Testis (tissue), 5 donors: Measurements from ENCODE around the gene RBMY1J. TPM values are rescaled to one million over a fixed set of nuclear protein-coding genes. Genes with fewer than 3 reads are reported as not detected.
"Not testable (repeated sequence)": the region's sequence is repeated elsewhere in the genome, so short reads cannot be mapped to it uniquely, and the experiment has no call there.

Experiments
- DNase-seq: peaks from one replicate; pipeline ENCODE4 v3.0.0-alpha.2; 2019
- H3K27ac ChIP-seq, 2 donors: fragments of 200-600 bp; sonication (generic); one replicate each; pipeline ENCODE4 v1.5.1; 2019
- H3K27me3 ChIP-seq: fragments of 200-600 bp; sonication (generic); one replicate; pipeline ENCODE4 v1.5.1; 2019
- H3K36me3 ChIP-seq: fragments of 200-600 bp; sonication (generic); one replicate; pipeline ENCODE4 v1.5.1; 2017; ENCODE audit warnings: low read depth; ENCODE audit errors: missing control alignments
- H3K4me1 ChIP-seq: fragments of 200-600 bp; sonication (generic); one replicate; pipeline ENCODE4 v1.5.1; 2019
- H3K4me3 ChIP-seq, 2 donors: fragments of 200-600 bp; sonication (generic); one replicate each; pipeline ENCODE4 v1.5.1; 2017 to 2019
- H3K9me3 ChIP-seq: fragments of 200-600 bp; sonication (generic); one replicate; pipeline ENCODE4 v1.5.1; 2017
- CTCF ChIP-seq, 3 experiments: fragments of 450-650 bp in 2 of 3; fragments of 200-600 bp in 1 of 3; sonication (generic) in 1 of 3; IDR thresholded peaks; one replicate each; pipeline ENCODE4 v1.5.1; 2016 to 2019; ENCODE audit warnings: antibody characterized with exemption in 3 of 3, mild to moderate bottlenecking in 2 of 3, moderate library complexity in 1 of 3
- POLR2A ChIP-seq: fragments of 450-650 bp; IDR thresholded peaks from one replicate; pipeline ENCODE4 v1.6.1; 2017; ENCODE audit warnings: antibody characterized with exemption, mild to moderate bottlenecking, moderate library complexity
- WGBS, 2 donors: methylation state at CpG; one replicate each; pipeline ENCODE4 v1.1.5; 2018; 5-methylcytosine and 5-hydroxymethylcytosine counted together
- intact Hi-C: fragments of 100-400 bp; cut with DNase I; formaldehyde crosslinking; loops from one replicate; pipeline ENCODE4 v1.15.1; 2023; ENCODE audit warnings: low total_unique reads
- long read RNA-seq, 2 donors: transcript quantifications; one replicate each; lab custom pipeline, GENCODE V29; 2026
- polyA plus RNA-seq: library from polyadenylated mRNA; stranded (reverse); fragments of 350-450 nt; fragmentation: Illumina TruSeq; extraction: RNeasy Lipid Tissue Mini Kit (QIAGEN cat#74804); gene quantifications from one replicate; pipeline ENCODE4 v1.2.3, GENCODE V29; 2014; ENCODE audit warnings: low read depth, low replicate concordance; ENCODE audit not compliant: insufficient read depth
- total RNA-seq, 2 donors: library from RNA; depleted of rRNA; stranded (reverse); fragments of >200 nt; gene quantifications; one replicate each; pipeline ENCODE4 v1.2.3, GENCODE V29; 2016

The RBMY1J gene
- 1 to 10 TPM; 1.3 to 3.1 TPM for total RNA-seq
- polyA plus RNA-seq, result 5.7 TPM
- long read RNA-seq, donor 1, result 0 reads
- long read RNA-seq, donor 2, result 0 reads

- DNase-seq, H3K9me3 ChIP-seq, H3K4me3 ChIP-seq, intact Hi-C loops, H3K27ac ChIP-seq, H3K36me3 ChIP-seq, H3K27me3 ChIP-seq, H3K4me1 ChIP-seq: not testable (repeated sequence)
- no CpG with 5 or more reads among the region's 26 CpGs for WGBS, 2 donors
Observed at GRCh38 chrY:22403110-22403509, at the start of gene RBMY1J. Gene RBMY1J, plus strand, starts transcription at chrY:22403410. Its CDS starts 2,038 bp downstream, at chrY:22405448.

GRCh38 chrY:22367416-22367815 is 35.8 kb upstream of the RBMY1J start:
- no peaks in the 10 kb centered on the region for H3K9me3 ChIP-seq
- no peaks in the 10 kb centered on the region for H3K27me3 ChIP-seq
- intact Hi-C loops, result no loop called here
- whole genome bisulfite sequencing, 2 donors, result 65% methylated on average over 9 of the region's 14 CpGs; no CpG with 5 or more reads in 1 of the 2 donors
- TF ChIP-seq CTCF (IDR thresholded peaks at IDR 0.05) (no peak), POLR2A (no peak)
- H3K4me3 ChIP-seq, result no peak overlapping the region
- no peaks in the 10 kb centered on the region for H3K4me1 ChIP-seq
- H3K36me3 ChIP-seq, result no peaks in the 10 kb centered on the region
- no peak for DNase-seq
- no peak overlapping the region for H3K27ac ChIP-seq

DNA sequence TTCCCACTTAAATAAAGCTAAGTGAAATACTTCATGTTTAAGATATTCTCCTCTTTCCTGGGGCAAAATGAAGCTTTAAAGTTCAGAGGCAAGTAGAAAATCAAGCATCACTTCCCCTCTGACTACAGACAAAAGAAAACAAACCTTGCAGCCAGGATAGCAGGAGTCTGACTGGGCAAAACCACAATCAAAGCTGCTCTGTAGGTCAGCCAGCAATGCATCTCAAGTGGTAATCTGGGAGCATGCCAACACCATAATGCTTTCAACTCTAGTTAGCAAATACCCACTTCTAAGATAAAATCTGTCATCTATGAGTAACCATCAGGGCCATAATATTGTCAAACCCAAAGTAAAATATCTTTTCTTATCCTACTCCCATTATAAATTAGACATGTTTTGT is 32.6 kb upstream of the RBMY1J start:
- no peak overlapping the region for H3K27ac ChIP-seq
- no peak for DNase-seq
- H3K9me3 ChIP-seq, result no peaks in the 10 kb centered on the region
- TF ChIP-seq POLR2A, result no peak
- TF ChIP-seq CTCF (IDR thresholded peaks at IDR 0.05), result no peak
- no peaks in the 10 kb centered on the region for H3K36me3 ChIP-seq
- no peaks in the 10 kb centered on the region for H3K4me1 ChIP-seq
- H3K4me3 ChIP-seq, result no peak overlapping the region
- H3K27me3 ChIP-seq, result no peaks in the 10 kb centered on the region
- intact Hi-C loops, result no loop called here

GRCh38 chrY:22373494-22373893 is 29.7 kb upstream of the RBMY1J start:
- DNase-seq, result no peak
- no peak for TF ChIP-seq CTCF (IDR thresholded peaks at IDR 0.05)
- TF ChIP-seq POLR2A, result no peak
- intact Hi-C loops, result no loop called here

GRCh38 chrY:22444718-22445396 is 41.6 kb downstream of the RBMY1J start:
- H3K36me3 ChIP-seq, DNase-seq, H3K4me3 ChIP-seq, intact Hi-C loops, H3K27ac ChIP-seq, H3K9me3 ChIP-seq, H3K4me1 ChIP-seq, H3K27me3 ChIP-seq: not testable (repeated sequence)
- no CpG with 5 or more reads among the region's 8 CpGs for WGBS, 2 donors

More at GRCh38 chrY:22373494-22373893, 29.7 kb upstream of the RBMY1J start:
- Histone ChIP-seq H3K4me3 (no peak overlapping the region), H3K27ac (no peak overlapping the region), H3K9me3 (no peaks in the 10 kb centered on the region), H3K36me3 (no peaks in the 10 kb centered on the region), H3K27me3 (no peaks in the 10 kb centered on the region), H3K4me1 (no peaks in the 10 kb centered on the region)

DNA sequence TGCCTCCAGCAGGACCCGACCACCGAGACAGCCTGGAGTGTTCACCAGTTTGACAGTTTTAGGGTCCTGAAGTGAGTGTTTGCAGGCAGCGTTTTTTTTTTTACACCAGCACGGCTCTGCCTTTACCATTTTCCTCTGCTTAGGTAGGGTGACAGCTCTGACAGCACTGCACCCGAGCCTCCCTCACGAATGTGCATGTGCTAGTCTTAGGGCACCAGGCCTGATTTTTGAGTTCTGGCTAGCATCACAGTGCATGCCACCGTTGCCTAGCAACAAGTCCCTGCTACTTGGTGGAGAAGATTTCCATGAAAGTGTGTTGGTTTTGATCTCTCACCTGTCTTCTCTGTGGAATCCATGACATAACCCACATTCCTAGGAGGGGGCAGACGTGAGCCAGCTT is 52.3 kb downstream of the RBMY1J start:
- H3K27me3 ChIP-seq, DNase-seq, H3K27ac ChIP-seq, intact Hi-C loops, H3K4me1 ChIP-seq, H3K36me3 ChIP-seq, H3K9me3 ChIP-seq, H3K4me3 ChIP-seq: not testable (repeated sequence)
- no CpG with 5 or more reads among the region's 8 CpGs for WGBS, 2 donors

- H3K27me3 ChIP-seq, H3K36me3 ChIP-seq, intact Hi-C loops, H3K4me1 ChIP-seq, H3K4me3 ChIP-seq, H3K27ac ChIP-seq, DNase-seq, H3K9me3 ChIP-seq: not testable (repeated sequence)
- WGBS, 2 donors, result no CpG with 5 or more reads among the region's 10 CpGs
Observed at GRCh38 chrY:22461962-22462361, 58.8 kb downstream of the RBMY1J start.
